Mesenchymal stem cell (in vitro differentiated cells and primary cell): ENCODE results near the gene OR10A7.

Source experiments
- DNase-seq: peaks from one replicate; pipeline ENCODE4 v3.0.0-alpha.2; 2013
- H2AFZ ChIP-seq: one replicate; pipeline ENCODE4 v1.6.1; 2013; ENCODE audit warnings: low read depth, mild to moderate bottlenecking, control low read depth, inconsistent platforms, low read length, moderate library complexity
- H2AK5ac ChIP-seq: 2 replicates; pipeline ENCODE4 v1.6.1; 2013; ENCODE audit warnings: low read length, moderate library complexity, mild to moderate bottlenecking, inconsistent platforms; ENCODE audit not compliant: severe bottlenecking
- H2BK120ac ChIP-seq: one replicate; pipeline ENCODE4 v1.6.1; 2013; ENCODE audit warnings: low read depth, mild to moderate bottlenecking, inconsistent platforms, low read length, moderate library complexity
- H2BK12ac ChIP-seq, 2 experiments: one replicate each; pipeline ENCODE4 v1.6.1; 2013; ENCODE audit warnings: inconsistent platforms in 2 of 2, low read length in 2 of 2, mild to moderate bottlenecking in 2 of 2, moderate library complexity in 2 of 2, control low read depth in 1 of 2
- H2BK15ac ChIP-seq: one replicate; pipeline ENCODE4 v1.6.1; 2013; ENCODE audit warnings: mild to moderate bottlenecking, low read depth, inconsistent platforms; ENCODE audit not compliant: poor library complexity, severe bottlenecking
- H2BK5ac ChIP-seq: 2 replicates; pipeline ENCODE4 v1.6.1; 2013; ENCODE audit warnings: low read depth, mild to moderate bottlenecking, low read length, control low read depth, inconsistent platforms; ENCODE audit not compliant: poor library complexity, severe bottlenecking
- H3K14ac ChIP-seq, 2 experiments: one replicate each; pipeline ENCODE4 v1.6.1; 2013; ENCODE audit warnings: inconsistent platforms in 2 of 2, low read length in 2 of 2, control low read depth in 1 of 2, mild to moderate bottlenecking in 1 of 2, moderate library complexity in 1 of 2
- H3K18ac ChIP-seq, 2 experiments: one replicate each; pipeline ENCODE4 v1.6.1; 2013; ENCODE audit warnings: inconsistent platforms in 2 of 2, low read length in 2 of 2, control low read depth in 1 of 2, low read depth in 1 of 2, mild to moderate bottlenecking in 1 of 2
- H3K23ac ChIP-seq, 2 experiments: one replicate each; pipeline ENCODE4 v1.6.1; 2013; ENCODE audit warnings: inconsistent platforms in 2 of 2, low read length in 2 of 2, mild to moderate bottlenecking in 2 of 2, moderate library complexity in 2 of 2, control low read depth in 1 of 2
- H3K27ac ChIP-seq: 2 replicates; pipeline ENCODE4 v1.5.1; 2013; ENCODE audit warnings: mild to moderate bottlenecking, moderate library complexity, low read length, control low read depth, inconsistent platforms; ENCODE audit not compliant: poor library complexity, severe bottlenecking
- H3K27me3 ChIP-seq, 2 experiments: 2 replicates each; pipeline versions ENCODE4 v1.6.1 to v1.7.0; 2013; ENCODE audit warnings: low read length in 2 of 2, mild to moderate bottlenecking in 2 of 2, moderate library complexity in 2 of 2, control low read depth in 1 of 2, inconsistent platforms in 1 of 2; ENCODE audit not compliant: control insufficient read depth in 1 of 2, insufficient read depth in 1 of 2
- H3K36me3 ChIP-seq, 2 experiments: 2 replicates each; pipeline versions ENCODE4 v1.6.1 to v1.7.0; 2013; ENCODE audit warnings: low read length in 2 of 2, control low read depth in 1 of 2, inconsistent platforms in 1 of 2, low read depth in 1 of 2, mild to moderate bottlenecking in 1 of 2; ENCODE audit not compliant: insufficient read depth in 2 of 2, control insufficient read depth in 1 of 2
- H3K4ac ChIP-seq, 2 experiments: one replicate each; pipeline ENCODE4 v1.6.1; 2013; ENCODE audit warnings: inconsistent platforms in 2 of 2, low read length in 2 of 2, mild to moderate bottlenecking in 2 of 2, moderate library complexity in 2 of 2, control low read depth in 1 of 2, low read depth in 1 of 2
- H3K4me1 ChIP-seq: 2 replicates; pipeline ENCODE4 v1.6.1; 2013; ENCODE audit warnings: low read depth, low read length, control low read depth; ENCODE audit not compliant: control insufficient read depth, insufficient read depth
- H3K4me2 ChIP-seq: 2 replicates; pipeline ENCODE4 v1.6.1; 2013; ENCODE audit warnings: low read length, mild to moderate bottlenecking, inconsistent platforms; ENCODE audit not compliant: poor library complexity, severe bottlenecking
- H3K4me3 ChIP-seq, 2 experiments: 2 replicates each; pipeline versions ENCODE4 v1.5.1 to v1.7.0; 2013; ENCODE audit warnings: low read length in 2 of 2, mild to moderate bottlenecking in 2 of 2, control low read depth in 1 of 2, low read depth in 1 of 2; ENCODE audit not compliant: insufficient read depth in 1 of 2
- H3K79me1 ChIP-seq: replicated peaks from 2 replicates; pipeline ENCODE4 v1.6.1; 2013; ENCODE audit warnings: mild to moderate bottlenecking, control low read depth, low read length, inconsistent platforms; ENCODE audit not compliant: poor library complexity, severe bottlenecking
- H3K9ac ChIP-seq: 2 replicates; pipeline ENCODE4 v1.7.0; 2013; ENCODE audit warnings: mild to moderate bottlenecking, low read length, moderate library complexity
- H3K9me3 ChIP-seq: 2 replicates; pipeline ENCODE4 v1.7.0; 2013; ENCODE audit warnings: mild to moderate bottlenecking, low read length; ENCODE audit not compliant: control insufficient read depth
- H4K8ac ChIP-seq: one replicate; pipeline ENCODE4 v1.6.1; 2013; ENCODE audit warnings: inconsistent platforms, mild to moderate bottlenecking, low read length, moderate library complexity
- H4K91ac ChIP-seq: one replicate; pipeline ENCODE4 v1.6.1; 2013; ENCODE audit warnings: mild to moderate bottlenecking, low read length, inconsistent platforms
- WGBS: methylation state at CpG from one replicate; pipeline ENCODE4 v1.1.7; 2013; ENCODE audit warnings: mixed read lengths; 5-methylcytosine and 5-hydroxymethylcytosine counted together

Gene OR10A7

DNA sequence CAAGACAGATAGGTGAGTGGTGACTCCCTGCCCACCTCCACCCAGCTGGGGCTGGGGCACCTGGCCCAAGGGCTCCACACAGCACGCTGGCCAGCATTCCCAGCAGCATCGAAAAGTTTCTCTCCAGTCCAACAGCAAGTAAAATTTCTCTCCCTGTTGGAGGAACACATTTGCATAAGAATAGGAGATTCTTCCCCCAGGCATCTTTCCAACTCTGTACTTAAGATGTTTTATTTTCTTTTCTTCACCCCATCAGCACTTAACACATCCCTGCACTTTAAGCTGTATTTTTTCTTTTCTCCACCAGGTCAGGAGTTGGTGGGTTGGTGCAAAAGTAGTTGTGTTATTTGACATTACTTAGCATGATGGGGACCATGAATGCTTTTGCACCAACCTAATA is 47.4 kb upstream of the OR10A7 start:
- Histone ChIP-seq H3K23ac (no peak overlapping the region), H3K14ac (no peak overlapping the region), H3K27ac (no peak overlapping the region), H3K36me3 (no peaks in the 10 kb centered on the region), H2BK5ac (no peak overlapping the region), H3K79me1 (no peaks in the 10 kb centered on the region), H2BK120ac (no peak overlapping the region), H2BK15ac (no peak overlapping the region), H4K8ac (no peak overlapping the region), H3K9me3 (no peaks in the 10 kb centered on the region), H3K4ac (no peak overlapping the region), H3K9ac (no peak overlapping the region), H3K4me2 (no peak overlapping the region), H2AFZ (no peak overlapping the region), H4K91ac (no peak overlapping the region), H3K27me3 (no peaks in the 10 kb centered on the region), H3K4me1 (no peaks in the 10 kb centered on the region), H2AK5ac (no peak overlapping the region), H3K4me3 (no peak overlapping the region), H3K18ac (no peak overlapping the region), H2BK12ac (no peak overlapping the region)
- 80% methylated on average over 2 of the region's 2 CpGs for WGBS
- no peak for DNase-seq

DNA sequence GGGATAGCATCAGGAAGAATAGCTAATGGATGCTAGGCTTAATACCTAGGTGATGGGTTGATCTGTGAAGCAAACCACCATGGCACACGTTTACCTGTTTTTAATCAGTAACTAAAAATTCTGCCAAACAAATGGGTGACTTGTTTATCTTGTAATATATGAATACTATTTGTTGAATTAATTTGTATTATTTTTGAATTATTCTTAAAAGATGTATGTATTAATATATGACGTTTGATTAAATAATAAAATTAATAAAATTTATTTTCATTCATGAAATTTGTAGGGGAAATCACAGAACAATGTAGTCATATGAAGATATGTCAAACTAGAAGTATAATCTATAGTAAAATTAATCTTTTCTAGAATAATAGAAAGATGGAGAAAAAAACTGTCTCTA is 32.3 kb upstream of the OR10A7 start:
- H4K8ac ChIP-seq: no peak overlapping the region
- H4K91ac ChIP-seq: no peak overlapping the region
- no peaks in the 10 kb centered on the region for H3K36me3 ChIP-seq
- H3K23ac ChIP-seq: no peak overlapping the region
- no peak overlapping the region for H3K18ac ChIP-seq
- no peaks in the 10 kb centered on the region for H3K79me1 ChIP-seq
- no peaks in the 10 kb centered on the region for H3K9me3 ChIP-seq
- no peak for DNase-seq
- H2AFZ ChIP-seq: no peak overlapping the region
- no peak overlapping the region for H3K4me3 ChIP-seq
- H3K9ac ChIP-seq: no peak overlapping the region
- no peak overlapping the region for H3K14ac ChIP-seq
- no CpG with 5 or more reads among the region's 2 CpGs for WGBS
- no peaks in the 10 kb centered on the region for H3K27me3 ChIP-seq
- H2BK5ac ChIP-seq: no peak overlapping the region
- no peak overlapping the region for H2BK120ac ChIP-seq
- H2BK15ac ChIP-seq: no peak overlapping the region
- H3K4ac ChIP-seq: no peak overlapping the region
- H3K4me1 ChIP-seq: no peaks in the 10 kb centered on the region
- no peak overlapping the region for H2AK5ac ChIP-seq
- no peak overlapping the region for H3K4me2 ChIP-seq
- no peak overlapping the region for H3K27ac ChIP-seq
- H2BK12ac ChIP-seq: no peak overlapping the region

DNA sequence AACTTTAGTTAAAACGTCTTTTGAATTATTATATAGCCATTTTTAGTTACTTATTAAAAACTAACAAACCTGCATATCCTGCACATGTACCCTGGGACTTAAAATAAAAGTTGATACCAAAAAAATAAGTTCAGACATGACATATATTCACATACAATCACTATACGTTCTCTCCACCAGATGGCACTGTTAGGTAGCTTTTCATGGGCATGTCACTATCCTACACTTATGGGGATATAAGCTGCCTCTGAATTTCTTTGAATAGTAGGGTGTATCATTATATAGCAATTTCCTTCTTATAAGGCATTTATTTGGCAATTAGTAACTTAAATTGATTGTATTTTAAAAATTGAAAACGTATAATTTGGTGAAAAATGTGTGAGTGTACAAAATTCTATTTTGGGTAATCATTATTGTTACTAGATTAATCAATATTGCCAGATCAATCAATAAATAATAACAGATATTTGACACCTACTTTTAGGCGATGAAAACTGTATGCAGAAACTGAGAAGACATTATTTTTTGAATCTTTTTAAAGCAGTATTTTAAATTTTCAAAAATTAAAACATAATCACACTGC is 31.8 kb upstream of the OR10A7 start:
- Histone ChIP-seq H3K79me1 (no peaks in the 10 kb centered on the region), H3K4ac (no peak overlapping the region), H2BK15ac (no peak overlapping the region), H3K4me1 (no peaks in the 10 kb centered on the region), H3K27ac (no peak overlapping the region), H3K14ac (no peak overlapping the region), H3K4me3 (no peak overlapping the region), H3K9me3 (no peaks in the 10 kb centered on the region), H3K9ac (no peak overlapping the region), H3K18ac (no peak overlapping the region), H2BK120ac (no peak overlapping the region), H3K23ac (no peak overlapping the region), H2AK5ac (no peak overlapping the region), H3K4me2 (no peak overlapping the region), H2BK5ac (no peak overlapping the region), H2AFZ (no peak overlapping the region), H3K36me3 (no peaks in the 10 kb centered on the region), H2BK12ac (no peak overlapping the region), H4K8ac (no peak overlapping the region), H4K91ac (no peak overlapping the region), H3K27me3 (peaks cover 0 to 2% of the 10 kb centered on the region in 2 experiments)
- peak; percentile 72 for DNase-seq
- WGBS: 0% methylated on average over 1 of the region's 4 CpGs

DNA sequence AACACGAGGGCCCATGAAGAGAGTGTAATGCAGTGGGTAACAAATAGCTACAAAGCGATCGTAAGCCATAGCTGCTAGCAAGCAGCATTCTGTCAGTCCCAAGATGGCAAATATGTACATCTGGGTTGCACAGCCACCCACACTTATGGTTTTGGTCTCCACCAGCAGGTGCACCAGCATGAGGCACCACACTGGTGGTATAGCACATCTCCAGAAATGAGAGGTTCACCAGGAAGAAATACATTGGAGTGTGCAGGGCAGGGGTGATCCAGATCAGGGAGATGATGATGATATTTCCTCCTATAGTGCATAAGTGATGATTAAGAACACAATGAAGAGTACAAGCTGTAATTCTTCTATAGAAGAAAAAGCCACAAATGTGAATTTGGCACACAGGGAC is 26.4 kb upstream of the OR10A7 start:
- 76% methylated on average over 3 of the region's 3 CpGs for WGBS
- no peak overlapping the region for H2BK120ac ChIP-seq
- DNase-seq: no peak

More for the DNA sequence above, 26.4 kb upstream of the OR10A7 start:
- H4K8ac ChIP-seq: no peak overlapping the region
- H3K79me1 ChIP-seq: no peaks in the 10 kb centered on the region
- H2BK15ac ChIP-seq: no peak overlapping the region
- no peak overlapping the region for H4K91ac ChIP-seq
- no peak overlapping the region for H2BK12ac ChIP-seq
- no peak overlapping the region for H2AK5ac ChIP-seq
- H3K4ac ChIP-seq: no peak overlapping the region
- H3K9me3 ChIP-seq: no peaks in the 10 kb centered on the region
- peaks cover 0 to 4% of the 10 kb centered on the region in 2 experiments for H3K27me3 ChIP-seq
- no peak overlapping the region for H3K9ac ChIP-seq
- H3K4me1 ChIP-seq: no peaks in the 10 kb centered on the region
- no peak overlapping the region for H3K4me3 ChIP-seq
- no peak overlapping the region for H3K4me2 ChIP-seq
- no peak overlapping the region for H3K27ac ChIP-seq
- no peak overlapping the region for H3K18ac ChIP-seq
- no peak overlapping the region for H2AFZ ChIP-seq
- no peaks in the 10 kb centered on the region for H3K36me3 ChIP-seq
- no peak overlapping the region for H2BK5ac ChIP-seq
- no peak overlapping the region for H3K23ac ChIP-seq
- no peak overlapping the region for H3K14ac ChIP-seq
